WTC11 (cell line): ENCODE results near the gene GALNT6.

ENCODE experiments used
- CTCF ChIP-seq: fragments of 200-600 bp; IDR thresholded peaks from 2 replicates; pipeline ENCODE4 v1.8.0; 2022; ENCODE audit warnings: antibody characterized with exemption
- NR1H2 ChIP-seq: sonication (generic); formaldehyde crosslinking; IDR thresholded peaks from 2 replicates; pipeline ENCODE4 v1.9.0; 2021; ENCODE audit warnings: mild to moderate bottlenecking, moderate library complexity, missing genetic modification reagents
- SP1 ChIP-seq: sonication (generic); formaldehyde crosslinking; conservative IDR thresholded peaks from 2 replicates; pipeline ENCODE4 v1.8.1; 2022; ENCODE audit warnings: missing genetic modification reagents
- TF ChIP-seq, protein P1 (sequence below): sonication (generic); formaldehyde crosslinking; IDR thresholded peaks from 2 replicates; pipeline ENCODE4 v1.8.0; 2022; ENCODE audit warnings: mild to moderate bottlenecking, missing genetic modification reagents

DNA sequence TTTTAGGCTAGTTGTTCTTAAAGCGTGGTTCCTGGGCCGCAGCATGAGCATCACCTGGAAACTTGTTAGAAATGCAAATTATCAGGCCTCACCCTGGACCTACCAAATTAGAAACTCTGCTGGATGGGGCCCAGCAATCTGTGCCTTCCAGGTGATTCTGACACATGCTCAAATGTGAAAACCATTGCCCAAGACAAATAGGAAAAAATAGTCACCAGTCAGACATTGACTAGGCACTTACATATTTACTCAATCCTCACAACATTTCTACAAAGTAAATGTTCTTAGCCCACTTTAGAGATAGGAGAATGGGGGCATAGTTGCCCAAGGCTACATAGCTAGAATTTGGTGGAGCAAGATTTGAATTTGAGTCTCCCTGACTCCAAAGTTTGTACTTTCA lies 48.0 kb downstream of the GALNT6 start:
- TF ChIP-seq, protein P1, sequence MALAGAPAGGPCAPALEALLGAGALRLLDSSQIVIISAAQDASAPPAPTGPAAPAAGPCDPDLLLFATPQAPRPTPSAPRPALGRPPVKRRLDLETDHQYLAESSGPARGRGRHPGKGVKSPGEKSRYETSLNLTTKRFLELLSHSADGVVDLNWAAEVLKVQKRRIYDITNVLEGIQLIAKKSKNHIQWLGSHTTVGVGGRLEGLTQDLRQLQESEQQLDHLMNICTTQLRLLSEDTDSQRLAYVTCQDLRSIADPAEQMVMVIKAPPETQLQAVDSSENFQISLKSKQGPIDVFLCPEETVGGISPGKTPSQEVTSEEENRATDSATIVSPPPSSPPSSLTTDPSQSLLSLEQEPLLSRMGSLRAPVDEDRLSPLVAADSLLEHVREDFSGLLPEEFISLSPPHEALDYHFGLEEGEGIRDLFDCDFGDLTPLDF (CRISPR knock-in tag), result no peak
- TF ChIP-seq SP1 (CRISPR knock-in tag) (no peak), NR1H2 (CRISPR knock-in tag) (no peak), CTCF (no peak)
